PC-3 (cell line): Measurements from ENCODE around the gene SFMBT2. TPM values are rescaled to one million over a fixed set of nuclear protein-coding genes. Genes with fewer than 3 reads are reported as not detected.

Experiments
- ATAC-seq: fragments of 200-7000 bp; cut with Tn5 transposase; 2 replicates; pipeline ENCODE4 v1.9.1; 2020; ENCODE audit warnings: mild to moderate bottlenecking, moderate library complexity
- BruUV-seq: library from RNA; stranded (reverse); fragments of 400-500 nt; replicated peaks from 2 replicates; lab custom pipeline; 2021; lab: Mats Ljungman, UMichigan
- CTCF ChIA-PET: fragments of 300-600 bp; sonication (Branson Sonifier 250); formaldehyde crosslinking; loops from one replicate; lab custom pipeline; 2022; ENCODE audit warnings: antibody characterized with exemption; lab: Charles Lee
- POLR2A ChIA-PET: fragments of 300-600 bp; sonication (Branson Sonifier 250); formaldehyde crosslinking; loops from one replicate; lab custom pipeline; 2022; ENCODE audit warnings: antibody characterized with exemption; ENCODE audit not compliant: unreplicated experiment; lab: Charles Lee
- DNase-seq: peaks from one replicate; pipeline ENCODE4 v3.0.0-alpha.2; 2015
- H2AFZ ChIP-seq: fragments of 300-600 bp; sonication (generic); 2 replicates; pipeline ENCODE4 v1.6.0; 2016; ENCODE audit warnings: antibody characterized with exemption, low read length
- H3F3A ChIP-seq: fragments of 300-600 bp; sonication (generic); one replicate; pipeline ENCODE4 v1.6.0; 2017; ENCODE audit warnings: antibody characterized with exemption, low read length, control low read depth, mild to moderate bottlenecking; ENCODE audit not compliant: unreplicated experiment
- H3K27ac ChIP-seq: fragments of 300-600 bp; sonication (generic); 2 replicates; pipeline ENCODE4 v1.5.1; 2016; ENCODE audit warnings: mild to moderate bottlenecking, low read length
- H3K27me3 ChIP-seq: fragments of 300-600 bp; sonication (generic); 2 replicates; pipeline ENCODE4 v1.6.1; 2016; ENCODE audit warnings: low read length, mixed read lengths
- H3K36me3 ChIP-seq: fragments of 300-600 bp; sonication (generic); 2 replicates; pipeline ENCODE4 v1.6.1; 2016; ENCODE audit warnings: low read depth, mixed run types, low read length, mixed read lengths
- H3K4me1 ChIP-seq: fragments of 300-600 bp; sonication (generic); 2 replicates; pipeline ENCODE4 v1.5.1; 2016; ENCODE audit warnings: low read length; ENCODE audit not compliant: insufficient read depth
- H3K4me2 ChIP-seq: fragments of 300-600 bp; sonication (generic); 2 replicates; pipeline ENCODE4 v1.6.0; 2016; ENCODE audit warnings: low read length
- H3K4me3 ChIP-seq: fragments of 300-600 bp; sonication (generic); 2 replicates; pipeline ENCODE4 v1.5.1; 2016; ENCODE audit warnings: mild to moderate bottlenecking, low read length, mixed read lengths
- H3K79me2 ChIP-seq: fragments of 300-600 bp; sonication (generic); 2 replicates; pipeline ENCODE4 v1.6.1; 2017; ENCODE audit warnings: low read length, mixed read lengths
- H3K9ac ChIP-seq: fragments of 300-600 bp; sonication (generic); 2 replicates; pipeline ENCODE4 v1.6.0; 2016; ENCODE audit warnings: mild to moderate bottlenecking, low read length
- H3K9me2 ChIP-seq: fragments of 300-600 bp; sonication (generic); replicated peaks from 2 replicates; pipeline ENCODE4 v1.6.1; 2016; ENCODE audit warnings: mixed run types, low read length, mixed read lengths
- H3K9me3 ChIP-seq: fragments of 300-600 bp; sonication (generic); 2 replicates; pipeline ENCODE4 v1.6.1; 2016; ENCODE audit warnings: low read length, mixed read lengths
- H4K20me1 ChIP-seq: fragments of 300-600 bp; sonication (generic); 2 replicates; pipeline ENCODE4 v1.6.1; 2016; ENCODE audit warnings: low read length, mixed read lengths
- CTCF ChIP-seq: fragments of 300-600 bp; sonication (generic); conservative IDR thresholded peaks from 2 replicates; pipeline ENCODE4 v1.5.1; 2017; ENCODE audit warnings: antibody characterized with exemption, low read depth, mild to moderate bottlenecking, low read length
- EZH2 ChIP-seq: fragments of 300-600 bp; sonication (generic); IDR thresholded peaks from one replicate; pipeline ENCODE4 v1.6.1; 2017; ENCODE audit warnings: antibody characterized with exemption, mild to moderate bottlenecking, low read length; ENCODE audit not compliant: unreplicated experiment
- EZH2phosphoT487 ChIP-seq: fragments of 300-600 bp; sonication (generic); IDR thresholded peaks from 2 replicates; pipeline ENCODE4 v1.6.1; 2018; ENCODE audit warnings: mild to moderate bottlenecking, antibody characterized with exemption, low read length, borderline replicate concordance
- intact Hi-C: fragments of 100-400 bp; cut with micrococcal nuclease; formaldehyde crosslinking; loops from 2 replicates; pipeline ENCODE4 v1.9.0; 2023
- total RNA-seq: library from RNA; depleted of rRNA; stranded (reverse); fragments of >200 nt; gene quantifications from 2 replicates; pipeline ENCODE4 v1.2.3, GENCODE V29; 2014

SFMBT2 gene
- total RNA-seq, 1 experiment from 2014 or later, result 1.9 TPM

DNA sequence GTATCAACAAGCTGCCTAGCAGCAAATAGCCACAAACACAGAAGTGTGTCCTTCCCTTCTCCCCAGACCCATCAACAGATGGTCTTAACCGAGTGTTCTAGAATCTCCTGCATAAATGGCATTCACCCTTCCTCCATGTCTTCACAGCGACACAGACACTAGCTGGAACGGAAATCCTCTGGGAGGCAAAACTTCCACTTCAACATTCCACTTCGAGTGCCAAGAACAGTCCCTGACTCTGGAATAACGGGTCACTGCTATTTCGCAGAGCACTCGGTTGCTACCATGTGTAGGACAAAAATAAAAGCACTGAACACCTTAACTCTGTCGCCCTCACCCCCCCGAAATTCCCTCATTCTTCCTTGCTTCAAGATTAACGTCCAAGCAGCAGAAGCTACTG lies 65.1 kb downstream of the SFMBT2 start:
- H3K27ac ChIP-seq, result no peak overlapping the region
- no peaks in the 10 kb centered on the region for H3K36me3 ChIP-seq
- ChIA-PET CTCF (no interaction called here), POLR2A (no interaction called here)
- no peaks in the 10 kb centered on the region for H4K20me1 ChIP-seq
- no peaks in the 10 kb centered on the region for H3K9me3 ChIP-seq
- H3K27me3 ChIP-seq, result 0 out of 2 replicates have a peak, but pooled peaks cover 5% of the 10 kb centered on the region
- no peaks in the 10 kb centered on the region for H3K79me2 ChIP-seq
- intact Hi-C loops, result no loop called here
- no peak overlapping the region for H3K4me3 ChIP-seq
- TF ChIP-seq EZH2phosphoT487 (no peak), EZH2 (no peak), CTCF (no peak)
- ATAC-seq, result no peak
- no peak overlapping the region for H3K4me2 ChIP-seq
- H3K4me1 ChIP-seq, result no peaks in the 10 kb centered on the region
- no peak for DNase-seq
- H3K9ac ChIP-seq, result no peak overlapping the region
- no TSS peak for BruUV-seq
- H3K9me2 ChIP-seq, result no peaks in the 10 kb centered on the region
- H2AFZ ChIP-seq, result no peak overlapping the region
- H3F3A ChIP-seq, result no peaks in the 10 kb centered on the region

DNA sequence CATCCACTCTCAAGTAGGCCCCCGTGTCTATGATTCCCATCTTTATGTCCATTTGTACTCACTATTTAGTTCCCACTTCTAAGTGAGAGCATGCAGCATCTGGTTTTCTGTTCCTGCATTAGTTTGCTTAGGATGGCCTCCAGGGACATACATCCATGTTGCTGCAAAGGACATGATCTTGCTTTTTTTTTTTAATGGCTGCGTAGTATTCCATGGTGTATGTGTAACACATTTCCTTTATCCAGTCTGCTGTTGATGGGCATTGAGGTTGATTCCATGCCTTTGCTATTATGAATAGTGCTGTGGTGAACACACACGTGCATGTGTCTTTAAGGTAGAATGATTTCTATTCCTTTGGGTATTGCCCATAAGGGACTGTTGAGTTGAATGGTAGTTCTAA lies 67.8 kb downstream of the SFMBT2 start:
- POLR2A ChIA-PET, result no interaction called here
- CTCF ChIA-PET, result no interaction called here
- no TSS peak for BruUV-seq
- no peaks in the 10 kb centered on the region for H3F3A ChIP-seq
- H3K9ac ChIP-seq, result no peak overlapping the region
- no peaks in the 10 kb centered on the region for H3K79me2 ChIP-seq
- 0 out of 2 replicates have a peak, but pooled peaks cover 5% of the 10 kb centered on the region for H3K27me3 ChIP-seq
- H3K36me3 ChIP-seq, result no peaks in the 10 kb centered on the region
- ATAC-seq (no peak), DNase-seq (no peak)
- H3K27ac ChIP-seq, result no peak overlapping the region
- no peaks in the 10 kb centered on the region for H4K20me1 ChIP-seq
- H3K4me1 ChIP-seq, result no peaks in the 10 kb centered on the region
- no peak overlapping the region for H2AFZ ChIP-seq
- no peak overlapping the region for H3K4me3 ChIP-seq
- TF ChIP-seq CTCF (no peak), EZH2 (no peak), EZH2phosphoT487 (no peak)
- no peaks in the 10 kb centered on the region for H3K9me2 ChIP-seq
- H3K9me3 ChIP-seq, result no peaks in the 10 kb centered on the region
- intact Hi-C loops, result no loop called here
- H3K4me2 ChIP-seq, result no peak overlapping the region

DNA sequence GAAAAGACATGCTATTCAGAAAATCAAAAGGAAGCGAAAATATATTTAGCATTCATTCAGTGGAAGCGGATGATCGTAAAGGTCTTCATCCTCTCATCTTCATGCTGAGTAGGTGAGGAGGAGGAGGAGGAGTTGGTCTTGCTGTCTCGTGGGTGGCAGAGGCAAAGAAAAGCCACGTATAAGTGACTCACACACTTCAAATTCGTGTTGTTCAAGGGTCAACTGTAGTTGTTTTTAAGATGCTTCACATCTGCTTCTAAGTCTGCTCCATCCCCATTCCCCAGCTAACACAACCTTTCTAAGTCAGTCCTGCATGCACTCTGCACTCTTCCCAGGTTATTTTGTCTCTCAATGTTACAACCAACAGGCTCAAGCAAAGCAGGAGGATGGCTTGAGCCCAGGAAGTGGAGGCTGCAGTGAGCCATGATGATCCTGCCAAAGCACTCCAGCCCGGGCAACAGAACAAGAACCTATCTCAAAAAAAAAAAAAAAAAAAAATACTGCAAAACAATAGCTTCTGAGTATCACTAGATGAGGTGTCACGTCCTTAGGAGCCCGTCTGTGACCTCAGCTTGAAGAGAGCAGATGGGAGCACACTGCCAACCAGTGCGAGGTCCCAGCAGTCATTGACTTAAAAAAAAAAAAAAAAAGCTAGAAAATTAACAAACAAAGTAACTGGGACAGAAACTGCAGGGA lies 70.5 kb downstream of the SFMBT2 start:
- DNase-seq, result no peak
- no peak for ATAC-seq
- intact Hi-C loops, result no loop called here
- CTCF ChIA-PET, result no interaction called here
- no peak overlapping the region for H2AFZ ChIP-seq
- H3K4me1 ChIP-seq, result no peaks in the 10 kb centered on the region
- POLR2A ChIA-PET, result no interaction called here
- no peak overlapping the region for H3K9ac ChIP-seq
- no peaks in the 10 kb centered on the region for H3K79me2 ChIP-seq
- H3K36me3 ChIP-seq, result no peaks in the 10 kb centered on the region
- no peak overlapping the region for H3K27ac ChIP-seq
- no TSS peak for BruUV-seq
- no peak overlapping the region for H3K4me2 ChIP-seq
- no peaks in the 10 kb centered on the region for H3F3A ChIP-seq
- H3K27me3 ChIP-seq, result 0 out of 2 replicates have a peak, but pooled peaks cover 5% of the 10 kb centered on the region
- no peak overlapping the region for H3K4me3 ChIP-seq
- no peak for TF ChIP-seq EZH2
- no peak for TF ChIP-seq EZH2phosphoT487
- no peaks in the 10 kb centered on the region for H4K20me1 ChIP-seq
- no peaks in the 10 kb centered on the region for H3K9me2 ChIP-seq
- no peaks in the 10 kb centered on the region for H3K9me3 ChIP-seq
